Psoas muscle (tissue), 8 donors: Measurements from ENCODE around the gene IL1R2. TPM values are rescaled to one million over a fixed set of nuclear protein-coding genes. Genes with fewer than 3 reads are reported as not detected.

Experiments
- ATAC-seq, 4 donors: fragments of 200-7000 bp; cut with Tn5 transposase; one replicate each; pipeline ENCODE4 v1.9.1; 2020; ENCODE audit warnings: moderate library complexity in 3 of 4, mild to moderate bottlenecking in 2 of 4
- DNase-seq, 2 donors: peaks; one replicate each; pipeline ENCODE4 v3.0.0-alpha.2; 2020
- H3K27ac ChIP-seq: fragments of 200-600 bp; one replicate; pipeline ENCODE4 v1.8.0; 2022
- H3K27me3 ChIP-seq, 3 donors: fragments of 200-600 bp in 1 of 3; one replicate each; pipeline versions ENCODE4 v1.6.1 to v1.8.0; 2013 to 2022; ENCODE audit warnings: low read length in 2 of 3, mild to moderate bottlenecking in 2 of 3, moderate library complexity in 1 of 3; ENCODE audit not compliant: insufficient read depth in 3 of 3
- H3K36me3 ChIP-seq, 2 donors: fragments of 200-600 bp in 1 of 2; one replicate each; pipeline versions ENCODE4 v1.6.1 to v1.8.0; 2013 to 2022; ENCODE audit warnings: low read depth in 1 of 2, mild to moderate bottlenecking in 1 of 2, moderate library complexity in 1 of 2; ENCODE audit not compliant: insufficient read depth in 1 of 2
- H3K4me1 ChIP-seq: fragments of 200-600 bp; one replicate; pipeline ENCODE4 v1.8.0; 2022
- H3K4me3 ChIP-seq: fragments of 200-600 bp; one replicate; pipeline ENCODE4 v1.8.0; 2022; ENCODE audit warnings: mild to moderate bottlenecking
- H3K9me3 ChIP-seq: fragments of 200-600 bp; one replicate; pipeline ENCODE4 v1.8.0; 2022
- WGBS, 3 donors: extraction: QIAGEN DNeasy Blood & Tissue Kit; methylation state at CpG; one replicate each; pipeline versions ENCODE4 v1.1.6 to v1.1.7; 2013; 5-methylcytosine and 5-hydroxymethylcytosine counted together
- intact Hi-C, 2 donors: fragments of 100-400 bp; cut with DNase I; formaldehyde crosslinking; loops; one replicate each; pipeline versions ENCODE4 v1.11.0 to v1.14.2; 2022
- polyA plus RNA-seq, 3 donors: library from polyadenylated mRNA; stranded (reverse); fragments of 200-250 nt; gene quantifications; one replicate each; pipeline ENCODE4 v1.2.3, GENCODE V29; 2013
- total RNA-seq, 4 donors: library from RNA; stranded (reverse); fragmentation: NEBNext Ultra II Directional in 2 of 4; extraction: Animal tissue kit (Norgen Biotek cat#: 25700) in 2 of 4; gene quantifications; one replicate each; pipeline versions ENCODE4 v1.2.1 to v1.2.4, GENCODE V29; 2021 to 2023
- TF ChIP-seq, protein P1 (sequence below): fragments of 200-600 bp; IDR thresholded peaks from one replicate; pipeline ENCODE4 v1.8.0; 2022; ENCODE audit warnings: antibody characterized with exemption
- donor health status: healthy with polysubstance abuse.
- donor health status: DM: no; HTN: no; CAD: no; lungs with moderate emphysema.
- donor health status: Bipolar disorder and iron deficiency.
- donor health status: healthy.
- donor health status: DM: yes; HTN: yes; CAD: no.
- donor health status: DM: no; HTN: no; CAD: no.
- donor health status: DM: no; HTN: no; CAD: no.
- donor health status: DM: yes; HTN: yes; CAD: no.

The IL1R2 gene
- total and polyA plus RNA-seq, 7 donors, result 0.41 to 3.4 (median 1.3) TPM

DNA sequence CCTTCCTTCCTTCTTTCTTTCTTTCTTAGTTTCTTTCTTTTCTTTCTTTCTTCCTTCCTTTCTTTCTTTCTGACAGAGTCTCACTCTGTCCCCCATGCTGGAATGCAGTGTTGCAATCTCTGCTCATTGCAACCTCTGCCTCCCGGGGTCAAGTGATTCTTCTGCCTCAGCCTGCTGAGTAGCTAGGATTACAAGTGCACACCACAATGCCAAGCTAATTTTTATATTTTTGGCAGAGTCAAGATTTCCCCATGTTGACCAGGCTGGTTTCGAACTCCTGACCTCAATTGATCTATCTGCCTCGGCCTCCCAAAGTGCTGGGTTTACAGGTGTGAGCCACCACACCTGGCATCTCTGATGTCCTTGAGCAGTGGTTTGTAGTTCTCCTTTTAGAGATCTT is 48.5 kb downstream of the IL1R2 start:
- no peaks in the 10 kb centered on the region for H3K9me3 ChIP-seq
- H3K4me3 ChIP-seq, result no peak overlapping the region
- no peak overlapping the region for H3K27ac ChIP-seq
- WGBS, 3 donors, result 70 to 89% (median 88%) methylated on average over 3 of the region's 3 CpGs
- DNase-seq (no peak), ATAC-seq (no peak)
- intact Hi-C loops, result no loop called here
- H3K36me3 ChIP-seq, result no peaks in the 10 kb centered on the region
- H3K27me3 ChIP-seq, result no peaks in the 10 kb centered on the region
- TF ChIP-seq, protein P1, sequence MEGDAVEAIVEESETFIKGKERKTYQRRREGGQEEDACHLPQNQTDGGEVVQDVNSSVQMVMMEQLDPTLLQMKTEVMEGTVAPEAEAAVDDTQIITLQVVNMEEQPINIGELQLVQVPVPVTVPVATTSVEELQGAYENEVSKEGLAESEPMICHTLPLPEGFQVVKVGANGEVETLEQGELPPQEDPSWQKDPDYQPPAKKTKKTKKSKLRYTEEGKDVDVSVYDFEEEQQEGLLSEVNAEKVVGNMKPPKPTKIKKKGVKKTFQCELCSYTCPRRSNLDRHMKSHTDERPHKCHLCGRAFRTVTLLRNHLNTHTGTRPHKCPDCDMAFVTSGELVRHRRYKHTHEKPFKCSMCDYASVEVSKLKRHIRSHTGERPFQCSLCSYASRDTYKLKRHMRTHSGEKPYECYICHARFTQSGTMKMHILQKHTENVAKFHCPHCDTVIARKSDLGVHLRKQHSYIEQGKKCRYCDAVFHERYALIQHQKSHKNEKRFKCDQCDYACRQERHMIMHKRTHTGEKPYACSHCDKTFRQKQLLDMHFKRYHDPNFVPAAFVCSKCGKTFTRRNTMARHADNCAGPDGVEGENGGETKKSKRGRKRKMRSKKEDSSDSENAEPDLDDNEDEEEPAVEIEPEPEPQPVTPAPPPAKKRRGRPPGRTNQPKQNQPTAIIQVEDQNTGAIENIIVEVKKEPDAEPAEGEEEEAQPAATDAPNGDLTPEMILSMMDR, result no peak
- H3K4me1 ChIP-seq, result peaks cover 3% of the 10 kb centered on the region

GRCh38 chr2:102041351-102041750 is 49.6 kb downstream of the IL1R2 start:
- H3K4me1 ChIP-seq, result peaks cover 3% of the 10 kb centered on the region
- peak; percentile 34 to 74 (median 70) for ATAC-seq
- H3K27me3 ChIP-seq, result no peaks in the 10 kb centered on the region
- no peak overlapping the region for H3K4me3 ChIP-seq
- 26 to 40% (median 29%) methylated on average over 2 of the region's 2 CpGs for WGBS, 3 donors
- no peaks in the 10 kb centered on the region for H3K9me3 ChIP-seq
- no peak for DNase-seq
- TF ChIP-seq, protein P1, result no peak
- H3K27ac ChIP-seq, result no peak overlapping the region
- intact Hi-C loops, result no loop called here
- no peaks in the 10 kb centered on the region for H3K36me3 ChIP-seq

DNA sequence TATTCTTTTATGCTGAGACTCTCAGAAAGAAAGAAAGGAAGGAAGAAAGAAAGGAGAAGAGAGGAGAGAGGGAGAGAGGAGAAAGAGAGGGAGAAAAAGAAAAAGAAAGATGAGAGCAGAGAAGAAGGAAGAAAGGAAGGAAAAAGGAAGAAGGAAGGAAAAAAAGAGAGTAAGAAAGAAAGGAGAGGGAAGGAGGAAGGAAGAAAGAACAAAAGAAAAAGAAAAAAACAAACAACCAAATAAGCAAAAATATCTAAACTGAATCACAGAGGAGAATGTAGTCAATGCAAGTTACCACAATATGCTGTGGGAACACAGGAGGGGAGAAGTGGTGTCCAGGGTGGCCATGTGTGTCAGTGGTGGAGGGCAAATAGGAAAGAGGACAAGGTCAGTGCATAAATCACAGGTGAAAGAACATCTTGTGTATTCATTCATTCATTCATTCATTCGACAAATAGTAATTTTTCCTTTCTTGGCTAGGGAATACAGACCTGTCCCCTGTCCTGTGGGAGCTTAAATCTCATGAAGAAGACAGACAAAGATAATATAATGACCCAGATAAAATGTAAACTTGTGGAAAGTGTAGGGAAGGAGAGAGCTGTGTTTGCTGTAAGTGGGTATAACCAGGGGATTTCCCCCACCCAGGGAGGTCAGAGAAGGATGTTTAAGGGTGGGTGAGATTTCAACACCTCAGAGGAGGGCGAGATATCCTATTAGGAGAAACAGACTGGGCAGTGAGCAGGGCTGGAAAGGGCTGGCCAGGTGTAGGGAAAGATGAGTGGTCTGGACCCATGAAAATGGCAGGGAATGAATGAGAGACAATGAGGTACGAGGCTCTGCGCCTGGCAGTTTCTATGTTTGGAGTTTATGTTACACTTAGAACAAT is 50.7 kb downstream of the IL1R2 start:
- Histone ChIP-seq H3K27ac (no peak overlapping the region), H3K4me3 (no peak overlapping the region), H3K4me1 (peaks cover 3% of the 10 kb centered on the region), H3K9me3 (no peaks in the 10 kb centered on the region), H3K36me3 (no peaks in the 10 kb centered on the region), H3K27me3 (no peaks in the 10 kb centered on the region)
- ATAC-seq (no peak), DNase-seq (no peak)
- WGBS, 3 donors, result 93 to 96% (median 96%) methylated on average over 4 of the region's 4 CpGs
- intact Hi-C loops, result no loop called here
- TF ChIP-seq, protein P1, result no peak

DNA sequence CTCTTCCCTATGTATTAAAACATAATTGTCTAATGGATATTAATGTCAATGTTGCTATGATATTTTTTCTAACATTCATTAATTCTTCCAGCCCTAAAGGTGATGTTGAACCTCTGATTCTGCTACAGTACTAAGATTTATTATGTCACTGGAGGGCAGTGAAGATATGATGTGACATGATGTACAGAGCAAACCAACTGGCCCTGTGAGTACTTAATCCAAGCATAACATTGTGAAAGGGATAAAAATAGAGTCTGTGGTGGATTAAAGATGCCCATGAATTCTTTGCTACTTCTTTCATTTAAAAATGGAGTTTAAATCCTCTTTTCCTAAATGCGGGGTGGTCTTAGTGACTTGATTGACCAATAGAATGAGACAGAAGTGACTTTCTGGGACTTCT is 51.8 kb downstream of the IL1R2 start:
- 83 to 96% (median 92%) methylated on average over 1 of the region's 1 CpG for WGBS, 3 donors
- ATAC-seq, result peak in 3 of 4 donors; percentile 57 to 70 (median 65)
- H3K27ac ChIP-seq, result no peak overlapping the region
- intact Hi-C loops, result no loop called here
- H3K36me3 ChIP-seq, result no peaks in the 10 kb centered on the region
- no peaks in the 10 kb centered on the region for H3K4me1 ChIP-seq
- H3K9me3 ChIP-seq, result no peaks in the 10 kb centered on the region
- H3K27me3 ChIP-seq, result no peaks in the 10 kb centered on the region
- TF ChIP-seq, protein P1, result no peak
- no peak overlapping the region for H3K4me3 ChIP-seq
- DNase-seq, result no peak
